ENCODE results near the gene ZNF574. TPM values are rescaled to one million over a fixed set of nuclear protein-coding genes. Genes with fewer than 3 reads are reported as not detected.

The ZNF574 gene
- total RNA-seq, 1 experiment from 2014 or later: 35.6 TPM

DNA sequence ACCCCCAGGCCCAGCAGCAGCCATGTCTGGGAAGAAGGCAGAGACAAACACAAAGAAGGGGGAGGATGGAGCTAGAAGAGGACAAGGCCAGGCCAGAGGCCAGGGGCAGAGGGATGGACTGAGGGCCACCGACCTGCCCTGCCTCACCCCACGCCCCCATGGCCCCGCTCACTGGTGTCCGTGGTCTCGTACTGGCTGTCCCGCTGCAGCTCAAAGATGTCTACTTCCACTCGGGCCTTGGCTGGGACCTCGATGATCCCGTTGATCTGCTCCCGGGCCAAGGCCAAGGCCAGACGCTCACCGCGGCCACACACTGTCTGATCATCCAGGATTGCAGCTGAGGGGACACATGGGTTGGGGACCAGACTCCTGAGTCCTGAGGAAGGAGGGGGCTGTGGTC, 10.9 kb upstream of the ZNF574 start:
- no peaks in the 10 kb centered on the region for H4K20me1 ChIP-seq (ENCODE audit: control insufficient read depth, insufficient read depth, insufficient read length)
- Mint-ChIP-seq H3K27ac (no peak overlapping the region), H3K4me1 (no peaks in the 10 kb centered on the region), H3K36me3 (ENCODE audit: insufficient read depth in 1 of 3, low read depth in 3 of 3) (peaks cover 31 to 50% (median 46%) of the 10 kb centered on the region in 3 experiments), H3K4me3 (no peak overlapping the region), H3K27me3 (ENCODE audit: low read depth) (no peaks in the 10 kb centered on the region), H3K9me3 (no peaks in the 10 kb centered on the region)
- no peak overlapping the region for H2BK5ac ChIP-seq (ENCODE audit: insufficient read length, low read length)
- no peak for DNase-seq
- no peak overlapping the region for H3K4me2 ChIP-seq (ENCODE audit: insufficient read depth, insufficient read length, low read length)
- H4K5ac ChIP-seq (ENCODE audit: insufficient read length, low read depth, low read length): no peak overlapping the region
- H2BK15ac ChIP-seq (ENCODE audit: low read depth, low read length): no peak overlapping the region
- H2BK12ac ChIP-seq (ENCODE audit: insufficient read length, low read depth, low read length): no peak overlapping the region
- H3K79me2 ChIP-seq (ENCODE audit: insufficient read depth, low read length): peaks cover 3% of the 10 kb centered on the region; the same call in 1 of the 2 replicates
- H3K9ac ChIP-seq (ENCODE audit: extremely low read depth, insufficient read length, low read length): no peak overlapping the region
- no peak overlapping the region for H4K91ac ChIP-seq (ENCODE audit: insufficient read length, low read depth, low read length)
- H3T11ph ChIP-seq (ENCODE audit: low read length): no peak overlapping the region
- H3K4ac ChIP-seq (ENCODE audit: low read depth, low read length): no peak overlapping the region
- H2AFZ ChIP-seq (ENCODE audit: low read length): no peak overlapping the region
- H3K14ac ChIP-seq (ENCODE audit: insufficient read depth, low read length): no peak overlapping the region
- H3K56ac ChIP-seq (ENCODE audit: insufficient read length, low read depth, low read length): no peak overlapping the region
- no peak overlapping the region for H3K23ac ChIP-seq (ENCODE audit: insufficient read length, low read depth, low read length)
- H2BK120ac ChIP-seq (ENCODE audit: low read depth, low read length, poor library complexity, severe bottlenecking): no peak overlapping the region
- no peak overlapping the region for H2AK5ac ChIP-seq (ENCODE audit: insufficient read length, low read length)
- H2BK20ac ChIP-seq (ENCODE audit: low read depth, low read length, poor library complexity, severe bottlenecking): no peak overlapping the region
- TF ChIP-seq, protein P1, sequence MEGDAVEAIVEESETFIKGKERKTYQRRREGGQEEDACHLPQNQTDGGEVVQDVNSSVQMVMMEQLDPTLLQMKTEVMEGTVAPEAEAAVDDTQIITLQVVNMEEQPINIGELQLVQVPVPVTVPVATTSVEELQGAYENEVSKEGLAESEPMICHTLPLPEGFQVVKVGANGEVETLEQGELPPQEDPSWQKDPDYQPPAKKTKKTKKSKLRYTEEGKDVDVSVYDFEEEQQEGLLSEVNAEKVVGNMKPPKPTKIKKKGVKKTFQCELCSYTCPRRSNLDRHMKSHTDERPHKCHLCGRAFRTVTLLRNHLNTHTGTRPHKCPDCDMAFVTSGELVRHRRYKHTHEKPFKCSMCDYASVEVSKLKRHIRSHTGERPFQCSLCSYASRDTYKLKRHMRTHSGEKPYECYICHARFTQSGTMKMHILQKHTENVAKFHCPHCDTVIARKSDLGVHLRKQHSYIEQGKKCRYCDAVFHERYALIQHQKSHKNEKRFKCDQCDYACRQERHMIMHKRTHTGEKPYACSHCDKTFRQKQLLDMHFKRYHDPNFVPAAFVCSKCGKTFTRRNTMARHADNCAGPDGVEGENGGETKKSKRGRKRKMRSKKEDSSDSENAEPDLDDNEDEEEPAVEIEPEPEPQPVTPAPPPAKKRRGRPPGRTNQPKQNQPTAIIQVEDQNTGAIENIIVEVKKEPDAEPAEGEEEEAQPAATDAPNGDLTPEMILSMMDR (conservative IDR thresholded peaks at IDR 0.05): no peak
- H3K27me3 ChIP-seq (ENCODE audit: insufficient read depth, low read length): no peaks in the 10 kb centered on the region
- H3K23me2 ChIP-seq (ENCODE audit: insufficient read length, low read depth, low read length, poor library complexity, severe bottlenecking): peaks cover 16% of the 10 kb centered on the region
- H3K27ac ChIP-seq (ENCODE audit: insufficient read length, low read depth, low read length): no peak overlapping the region
- no CpG with 5 or more reads among the region's 13 CpGs for WGBS (ENCODE audit: extremely low coverage, insufficient read length, low lambda C conversion rate)
- no peak overlapping the region for H4K8ac ChIP-seq (replicated peaks; ENCODE audit: insufficient read length, low read depth, low read length)
- no peaks in the 10 kb centered on the region for H3K9me3 ChIP-seq (ENCODE audit: control insufficient read depth, low read depth, low read length)
- H3K18ac ChIP-seq (ENCODE audit: insufficient read length, low read depth, low read length): no peak overlapping the region
- no peaks in the 10 kb centered on the region for H3K79me1 ChIP-seq (ENCODE audit: insufficient read depth, low read depth, low read length, poor library complexity, severe bottlenecking)
- no peaks in the 10 kb centered on the region for H3K4me1 ChIP-seq (ENCODE audit: insufficient read depth, low read length)

Data from H9 (cell line).